HG03521 (cell line): ENCODE results near the gene TBC1D28.
"Not testable (repeated sequence)": the region's sequence is repeated elsewhere in the genome, so short reads cannot be mapped to it uniquely, and the experiment has no call there.

Experiments used
- ATAC-seq: cut with Tn5 transposase; IDR thresholded peaks from one replicate; pipeline ENCODE4 v1.9.1; 2021; ENCODE audit warnings: mild to moderate bottlenecking, moderate library complexity; ENCODE audit not compliant: unreplicated experiment

The TBC1D28 gene

GRCh38 chr17:18644291-18644690 lies at the start of gene TBC1D28:
Gene TBC1D28, minus strand, starts transcription at chr17:18644391. Its CDS starts 3,039 bp downstream, at chr17:18641352.
- ATAC-seq: not testable (repeated sequence)

GRCh38 chr17:18682668-18683067 lies 38.5 kb upstream of the TBC1D28 start:
- ATAC-seq: not testable (repeated sequence)

DNA sequence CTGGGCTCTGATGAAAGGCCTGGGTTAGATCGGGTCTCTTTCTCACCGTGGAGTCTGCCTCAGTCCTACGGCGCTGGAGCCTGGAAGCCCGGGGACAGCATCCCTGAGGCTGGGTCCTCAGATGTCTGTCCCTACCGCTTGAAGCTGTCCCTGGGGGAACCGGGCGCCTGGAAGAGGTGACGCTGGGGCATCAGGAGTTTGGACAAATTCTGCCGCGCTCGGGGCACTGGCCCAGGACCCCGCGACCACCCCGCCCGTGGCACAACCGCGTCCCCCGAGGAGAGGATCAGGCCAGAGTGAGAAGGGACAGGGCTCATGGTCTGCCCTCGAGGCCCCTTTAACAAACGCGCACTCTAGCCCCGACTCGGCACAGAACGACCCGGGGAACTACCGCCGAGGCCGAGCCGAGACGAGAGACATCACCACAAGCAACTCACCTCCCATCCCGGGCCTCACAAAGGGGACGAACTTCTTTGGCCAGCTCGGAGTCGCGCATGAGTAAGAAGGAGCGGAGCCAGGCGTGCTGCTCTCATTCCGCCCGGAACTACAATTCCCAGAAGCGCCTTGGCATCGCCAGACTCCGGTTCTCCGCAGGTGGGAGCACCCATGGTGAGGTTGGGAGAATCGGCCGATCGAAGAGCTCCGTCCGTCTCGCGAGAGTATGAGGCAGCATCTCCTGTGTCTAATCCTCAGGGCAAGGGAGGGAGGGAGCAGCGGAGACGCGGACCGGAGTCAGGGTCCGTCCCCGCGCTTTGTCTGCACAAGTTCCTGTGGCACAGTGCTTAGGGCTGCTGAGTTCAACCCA lies 37.8 kb upstream of the TBC1D28 start, which contains the start of gene FOXO3B:
Gene FOXO3B (minus strand): TSS at position 548 of the 805 bp plus-strand sequence. CDS start 663 bp downstream, outside the sequence.
- ATAC-seq: peak; percentile 82

GRCh38 chr17:18677381-18677780 lies 33.2 kb upstream of the TBC1D28 start:
- not testable (repeated sequence) for ATAC-seq

DNA sequence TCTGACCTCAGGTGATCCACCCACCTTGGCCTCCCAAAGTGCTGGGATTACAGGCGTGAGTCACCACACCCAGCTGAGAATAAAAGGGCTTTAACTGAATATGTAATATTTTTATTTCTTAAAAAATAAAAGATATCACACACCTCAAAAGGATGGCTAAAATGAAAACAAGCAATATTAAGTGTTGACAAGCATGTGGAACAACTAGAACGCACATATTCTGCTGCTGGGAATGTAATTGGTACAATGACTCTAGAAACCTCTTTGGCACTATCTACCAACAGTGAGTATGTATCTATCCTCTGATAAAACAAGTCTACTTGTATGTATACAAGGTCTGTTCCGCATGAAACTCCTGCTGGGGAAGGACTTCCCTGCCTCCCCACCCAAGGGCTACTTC lies 32.7 kb upstream of the TBC1D28 start:
- ATAC-seq: not testable (repeated sequence)

DNA sequence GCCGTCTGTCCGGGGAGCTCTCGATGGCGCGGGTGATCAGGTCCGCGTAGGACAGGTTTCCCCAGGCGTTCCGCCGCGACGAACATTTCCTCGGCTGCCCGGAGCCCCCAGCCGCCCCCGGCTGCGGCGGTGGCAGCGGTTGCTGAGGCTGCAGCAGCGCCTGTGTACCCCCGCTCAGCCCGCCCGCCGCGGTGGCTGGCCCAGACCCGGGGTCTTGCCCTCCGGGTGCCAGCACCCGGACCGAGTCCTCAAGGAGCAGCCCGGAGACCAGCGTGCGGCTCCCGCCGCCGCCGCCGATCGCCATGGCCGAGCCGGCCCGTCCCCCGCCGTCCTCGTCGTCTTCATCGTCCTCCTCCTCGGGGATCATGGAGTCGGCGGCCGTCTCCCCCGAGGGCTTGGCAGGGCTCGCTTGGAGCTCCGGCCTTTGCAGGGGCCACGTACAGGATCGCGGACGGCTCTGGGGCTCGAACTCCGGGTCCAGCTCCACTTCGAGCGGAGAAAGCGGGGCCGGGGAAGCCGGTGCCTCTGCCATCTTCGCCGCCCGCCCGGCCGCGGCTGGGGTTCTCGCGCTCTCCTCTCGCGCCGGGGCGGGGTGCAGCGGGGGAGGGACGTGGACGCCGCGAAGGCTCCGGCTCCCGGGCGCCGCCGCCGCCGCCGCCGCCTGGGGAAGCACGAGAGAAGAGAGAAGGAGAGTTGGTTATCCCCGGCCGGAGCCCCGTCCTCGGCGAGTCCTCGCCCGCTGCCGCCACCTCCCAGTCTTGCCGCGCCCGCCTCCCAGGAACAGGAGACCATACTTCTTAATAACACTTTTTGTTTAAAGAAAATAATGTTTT lies 28.4 kb upstream of the TBC1D28 start:
- not testable (repeated sequence) for ATAC-seq

DNA sequence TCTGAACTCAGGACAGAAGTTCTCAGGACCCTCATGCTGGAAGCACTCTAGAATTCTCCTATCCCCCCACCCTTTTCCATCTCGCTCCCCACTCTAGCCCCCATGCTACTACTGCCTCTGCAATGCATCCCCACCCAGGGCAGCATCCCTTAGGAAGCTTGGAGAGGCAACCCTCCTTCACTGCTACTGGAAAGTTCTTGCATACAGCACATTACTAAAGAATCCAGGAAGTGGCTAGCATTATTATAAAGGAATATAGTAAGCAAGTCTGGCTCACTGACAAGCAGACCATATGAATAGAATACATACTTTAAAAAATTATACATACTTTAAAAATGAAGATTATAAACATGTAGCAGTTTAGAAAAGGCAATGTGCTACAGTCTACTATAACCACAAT lies 24.4 kb upstream of the TBC1D28 start:
- ATAC-seq: not testable (repeated sequence)

- ATAC-seq: not testable (repeated sequence)
Observed at GRCh38 chr17:18667535-18667934, 23.3 kb upstream of the TBC1D28 start.

GRCh38 chr17:18666326-18666725 lies 22.1 kb upstream of the TBC1D28 start:
- not testable (repeated sequence) for ATAC-seq

DNA sequence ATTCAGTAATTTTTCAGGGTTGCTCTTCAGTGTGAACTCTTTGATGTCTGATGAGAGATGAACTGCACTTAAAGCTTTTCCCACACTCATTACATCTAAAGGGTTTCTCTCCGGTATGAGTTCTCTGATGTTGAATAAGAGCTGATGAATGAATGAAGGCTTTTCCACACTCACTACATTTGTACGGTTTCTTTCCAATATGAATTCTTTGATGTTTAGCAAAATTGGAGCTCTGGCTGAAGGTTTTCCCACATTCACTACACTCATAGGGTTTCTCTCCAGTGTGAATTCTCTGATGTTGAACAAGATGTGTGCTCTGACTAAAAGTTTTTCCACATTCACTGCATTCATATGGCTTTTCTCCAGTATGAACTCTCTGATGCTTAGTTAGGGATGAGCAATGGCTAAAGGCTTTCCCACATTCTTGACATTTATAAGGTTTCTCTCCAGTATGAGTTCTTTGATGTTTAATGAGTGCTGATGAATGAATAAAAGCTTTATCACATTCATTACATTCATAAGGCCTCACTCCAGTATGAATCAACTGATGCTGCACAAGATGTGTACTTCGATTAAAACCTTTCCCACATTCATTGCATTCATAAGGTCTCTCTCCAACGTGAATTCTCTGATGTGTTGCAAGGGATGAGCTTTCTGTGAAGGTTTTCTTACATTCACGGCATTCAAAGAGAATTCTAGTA lies 17.9 kb upstream of the TBC1D28 start:
- not testable (repeated sequence) for ATAC-seq

- ATAC-seq: not testable (repeated sequence)
Observed at GRCh38 chr17:18650094-18650493, 5.9 kb upstream of the TBC1D28 start.

DNA sequence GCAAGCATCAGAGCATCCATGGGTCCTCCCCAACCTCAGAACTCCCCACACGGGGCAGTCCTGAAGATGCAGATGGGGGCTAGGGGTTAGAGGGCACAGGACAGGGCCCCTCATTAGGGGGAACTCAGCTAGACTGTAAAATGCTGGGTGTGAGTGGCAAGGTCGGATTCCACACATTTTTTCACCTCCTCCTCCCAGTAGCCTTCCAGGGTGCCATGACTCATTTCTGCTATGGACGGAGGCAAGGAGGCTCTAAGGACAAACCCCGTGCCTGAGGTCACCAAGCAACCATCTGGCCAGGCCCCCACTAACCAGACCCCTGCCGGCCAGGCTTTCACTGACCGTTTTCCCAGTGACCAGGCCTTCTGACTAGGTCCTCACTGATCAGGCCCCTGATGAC lies 1.1 kb downstream of the TBC1D28 start:
- not testable (repeated sequence) for ATAC-seq

DNA sequence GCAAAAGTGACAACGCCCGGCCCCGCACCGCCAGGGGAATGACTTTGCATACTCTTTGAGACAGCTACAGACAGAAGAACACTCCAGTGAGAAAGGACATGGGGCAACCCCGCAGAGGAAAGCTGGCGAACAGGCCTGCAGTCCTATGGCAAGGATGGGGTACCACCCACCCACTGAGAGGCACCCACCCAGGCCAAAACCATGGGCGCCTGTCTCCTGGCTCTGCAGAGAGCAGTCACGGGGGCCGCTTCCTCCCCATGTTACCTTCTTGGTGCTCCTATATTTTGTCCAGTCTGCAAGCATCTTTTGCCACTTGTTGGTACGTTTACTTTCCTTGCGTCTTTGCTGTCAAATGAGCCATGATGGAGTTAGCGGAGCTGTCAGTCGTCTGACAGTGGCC lies 5.8 kb downstream of the TBC1D28 start:
- ATAC-seq: not testable (repeated sequence)

- ATAC-seq: not testable (repeated sequence)
Observed at GRCh38 chr17:18636237-18636636, 8.0 kb downstream of the TBC1D28 start.

GRCh38 chr17:18635773-18636172 lies 8.4 kb downstream of the TBC1D28 start:
- ATAC-seq: not testable (repeated sequence)

- not testable (repeated sequence) for ATAC-seq
Observed at GRCh38 chr17:18634550-18635263, 9.5 kb downstream of the TBC1D28 start.

DNA sequence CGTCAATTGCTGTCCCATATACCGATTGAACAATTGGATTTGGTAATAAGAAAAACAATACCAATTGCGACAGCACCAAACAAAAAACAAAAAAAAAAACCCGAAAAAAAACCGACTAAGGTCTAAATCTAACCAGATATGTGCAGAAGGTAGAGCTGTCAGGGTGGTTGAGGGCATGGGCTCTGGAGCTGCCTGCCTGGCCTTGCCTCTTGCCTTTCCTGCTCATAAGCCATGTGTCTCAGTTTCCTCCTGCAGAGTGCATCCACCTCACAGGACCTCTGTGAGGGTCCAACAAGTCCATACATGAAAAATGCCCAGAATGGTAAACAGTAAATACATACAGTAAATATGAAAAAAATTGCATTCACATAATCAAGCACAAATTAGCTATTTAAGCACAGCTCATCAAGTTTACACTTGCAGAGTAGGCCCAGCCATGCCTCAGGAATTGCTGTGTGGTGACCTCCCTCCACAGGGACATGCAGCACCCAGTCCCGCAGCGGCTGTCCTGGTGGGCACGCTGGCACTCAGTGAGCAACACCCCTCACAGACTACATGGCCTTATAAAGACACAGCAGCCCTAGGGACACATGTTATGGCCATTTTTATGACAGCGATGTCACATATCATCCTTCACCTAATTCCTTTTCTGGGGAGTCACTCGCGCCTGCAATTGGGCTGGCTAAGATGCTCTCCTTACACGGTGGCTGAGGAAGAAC lies 17.9 kb downstream of the TBC1D28 start:
- no peak for ATAC-seq

DNA sequence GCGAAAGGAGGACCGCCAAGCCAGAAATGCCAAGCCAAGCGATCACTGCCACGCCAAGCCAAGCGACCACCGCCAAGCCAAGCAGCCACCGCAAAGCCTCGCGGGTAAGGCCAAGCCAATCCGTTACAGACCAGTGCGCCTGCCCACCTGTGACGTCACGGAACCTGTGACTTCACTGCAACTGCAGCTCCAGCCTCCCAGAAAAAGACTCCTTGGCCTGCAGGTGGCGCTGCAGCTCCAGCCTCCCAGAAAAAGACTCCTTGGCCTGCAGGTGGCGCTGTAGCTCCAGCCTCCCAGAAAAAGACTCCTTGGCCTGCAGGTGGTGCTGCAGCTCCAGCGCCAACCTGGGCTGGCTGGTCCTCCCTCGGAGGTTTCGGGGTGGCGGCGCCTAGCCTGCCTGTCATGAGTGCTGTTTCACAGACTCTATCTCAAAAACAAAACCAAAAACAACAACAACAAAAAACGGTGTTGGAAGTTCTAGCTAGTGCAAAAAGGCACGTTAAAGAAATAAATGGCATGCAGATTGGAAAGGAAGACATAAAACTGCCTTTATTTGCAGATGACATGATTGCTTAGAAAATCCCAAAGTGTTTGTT lies 18.6 kb downstream of the TBC1D28 start:
- ATAC-seq: peak; percentile 77

DNA sequence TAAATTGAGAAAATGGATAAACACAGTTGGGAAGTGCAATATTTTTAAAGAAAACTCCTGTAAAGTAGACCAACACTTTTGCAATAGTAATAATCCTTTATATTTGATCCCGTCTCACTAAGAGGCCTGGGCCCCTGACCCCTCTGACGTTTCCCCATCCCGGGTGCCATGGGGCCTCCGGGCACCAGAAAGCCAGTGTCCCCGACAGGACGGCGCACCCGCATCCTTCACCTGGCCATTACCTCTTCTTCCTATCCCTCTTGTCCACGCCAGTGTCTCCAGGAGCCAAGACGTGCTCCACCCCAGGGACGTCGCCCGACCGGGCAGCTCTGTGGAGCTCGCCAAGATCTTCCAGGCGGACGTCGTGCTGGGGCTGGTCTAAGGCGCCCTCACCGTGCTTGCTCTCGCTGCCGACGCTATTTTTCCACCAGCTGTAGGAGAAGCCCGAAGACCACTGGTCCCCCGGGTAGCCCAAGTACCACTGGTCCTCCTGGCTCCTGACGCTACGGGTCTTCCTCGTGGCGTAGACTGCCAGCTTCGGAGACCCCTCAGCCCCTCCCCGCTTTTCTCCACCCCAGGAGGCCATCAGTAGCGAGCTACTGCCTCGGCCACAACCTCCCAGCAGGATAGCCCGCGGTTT lies 19.2 kb downstream of the TBC1D28 start:
- ATAC-seq: peak; percentile 25
